CD14-positive monocyte (primary cell): ENCODE measurements around the gene DKKL1. TPM values are rescaled to one million over a fixed set of nuclear protein-coding genes. Genes with fewer than 3 reads are reported as not detected.

Experiments used
- DNase-seq, 3 donors: peaks; one replicate each; pipeline ENCODE4 v3.0.0-alpha.2; 2011 to 2022
- H2AFZ ChIP-seq: 2 replicates; pipeline ENCODE4 v1.6.0; 2012; ENCODE audit warnings: mild to moderate bottlenecking, low read depth, low read length, inconsistent platforms; ENCODE audit not compliant: insufficient read depth, poor library complexity, severe bottlenecking
- H3K27ac ChIP-seq, 2 donors: 1 replicate in 1 of 2; 2 replicates in 1 of 2; pipeline ENCODE4 v1.5.1; 2012 to 2013; ENCODE audit warnings: low read length in 2 of 2, control low read depth in 1 of 2, inconsistent platforms in 1 of 2, low read depth in 1 of 2, mild to moderate bottlenecking in 1 of 2
- H3K27me3 ChIP-seq, 2 donors: one replicate each; pipeline versions ENCODE4 v1.6.0 to v1.6.1; 2011 to 2013; ENCODE audit warnings: low read length in 2 of 2; ENCODE audit not compliant: control insufficient read depth in 2 of 2, insufficient read depth in 2 of 2
- H3K36me3 ChIP-seq, 2 donors: replicated peaks in 1 of 2; 1 replicate in 1 of 2; 2 replicates in 1 of 2; pipeline versions ENCODE4 v1.5.1 to v1.6.1; 2012 to 2013; ENCODE audit warnings: low read length in 2 of 2, control low read depth in 1 of 2, inconsistent platforms in 1 of 2, mild to moderate bottlenecking in 1 of 2; ENCODE audit not compliant: insufficient read depth in 2 of 2, control insufficient read depth in 1 of 2
- H3K4me1 ChIP-seq, 2 donors: 1 replicate in 1 of 2; 2 replicates in 1 of 2; pipeline versions ENCODE4 v1.5.1 to v1.6.1; 2012 to 2013; ENCODE audit warnings: low read length in 2 of 2, control low read depth in 1 of 2, inconsistent platforms in 1 of 2, mild to moderate bottlenecking in 1 of 2, moderate library complexity in 1 of 2; ENCODE audit not compliant: insufficient read depth in 2 of 2, control insufficient read depth in 1 of 2
- H3K4me2 ChIP-seq: replicated peaks from 2 replicates; pipeline ENCODE3; 2012; ENCODE audit warnings: low read length, moderate library complexity, mild to moderate bottlenecking; ENCODE audit not compliant: poor library complexity, severe bottlenecking; ENCODE audit errors: extremely low read depth
- H3K4me3 ChIP-seq, 3 experiments: fragments of 200-600 bp in 1 of 3; sonication (generic) in 1 of 3; replicated peaks in 1 of 3; 1 replicate in 2 of 3; 2 replicates in 1 of 3; pipeline ENCODE4 v1.5.1; 2011 to 2013; ENCODE audit warnings: low read length in 3 of 3, mild to moderate bottlenecking in 3 of 3, control low read depth in 2 of 3, low read depth in 2 of 3, inconsistent platforms in 1 of 3, moderate library complexity in 1 of 3
- H3K79me2 ChIP-seq: 2 replicates; pipeline ENCODE4 v1.6.0; 2012; ENCODE audit warnings: mild to moderate bottlenecking, control low read depth, inconsistent platforms, low read length, moderate library complexity; ENCODE audit not compliant: insufficient read depth
- H3K9ac ChIP-seq: 2 replicates; pipeline ENCODE4 v1.6.0; 2017; ENCODE audit warnings: low read length, mild to moderate bottlenecking; ENCODE audit not compliant: insufficient read depth, poor library complexity, severe bottlenecking
- H3K9me3 ChIP-seq, 2 donors: replicated peaks in 1 of 2; 1 replicate in 1 of 2; 2 replicates in 1 of 2; pipeline versions ENCODE4 v1.5.1 to v1.6.1; 2012 to 2013; ENCODE audit warnings: low read length in 2 of 2, control low read depth in 1 of 2; ENCODE audit not compliant: control insufficient read depth in 1 of 2, insufficient read depth in 1 of 2
- H4K20me1 ChIP-seq: 2 replicates; pipeline ENCODE4 v1.6.0; 2012; ENCODE audit warnings: mild to moderate bottlenecking, low read length, control low read depth, moderate library complexity; ENCODE audit not compliant: insufficient read depth
- H3K27ac Mint-ChIP-seq, 7 donors: one replicate each; pipeline ENCODE4 v1.8.0; 2020; ENCODE audit warnings: mild to moderate bottlenecking in 7 of 7, mixed read lengths in 7 of 7, moderate library complexity in 6 of 7, inconsistent platforms in 2 of 7
- H3K27me3 Mint-ChIP-seq, 3 donors: one replicate each; pipeline ENCODE4 v1.8.0; 2021 to 2022; ENCODE audit warnings: low read depth in 3 of 3, mild to moderate bottlenecking in 3 of 3, mixed read lengths in 3 of 3, moderate library complexity in 3 of 3, inconsistent platforms in 1 of 3
- H3K36me3 Mint-ChIP-seq, 2 donors: one replicate each; pipeline ENCODE4 v1.8.0; 2020; ENCODE audit warnings: mixed read lengths in 2 of 2, inconsistent platforms in 1 of 2, mild to moderate bottlenecking in 1 of 2
- H3K4me1 Mint-ChIP-seq: one replicate; pipeline ENCODE4 v1.8.0; 2020; ENCODE audit warnings: mild to moderate bottlenecking, mixed read lengths
- H3K4me3 Mint-ChIP-seq, 2 donors: one replicate each; pipeline ENCODE4 v1.8.0; 2020; ENCODE audit warnings: mild to moderate bottlenecking in 2 of 2, mixed read lengths in 2 of 2, moderate library complexity in 1 of 2
- H3K9me3 Mint-ChIP-seq, 7 donors: one replicate each; pipeline ENCODE4 v1.8.0; 2020 to 2022; ENCODE audit warnings: mixed read lengths in 7 of 7, mild to moderate bottlenecking in 6 of 7, moderate library complexity in 6 of 7, inconsistent platforms in 2 of 7
- CTCF ChIP-seq: fragments of 200-600 bp; IDR thresholded peaks from one replicate; pipeline ENCODE4 v1.8.0; 2022; ENCODE audit warnings: antibody characterized with exemption, mild to moderate bottlenecking
- whole genome bisulfite sequencing: methylation state at CpG from one replicate; pipeline ENCODE4 v1.1.5; 2013; ENCODE audit warnings: missing lambda C conversion rate; ENCODE audit not compliant: insufficient coverage; 5-methylcytosine and 5-hydroxymethylcytosine counted together
- intact Hi-C, 2 donors: fragments of 100-400 bp; cut with micrococcal nuclease; formaldehyde crosslinking; loops; one replicate each; pipeline versions ENCODE4 v1.15.0 to v1.15.1; 2023
- polyA plus RNA-seq, 3 donors: library from polyadenylated mRNA; depleted of rRNA in 1 of 3; unstranded in 2 of 3; stranded (reverse) in 1 of 3; fragments of 300-500 nt in 2 of 3; fragments of >200 nt in 1 of 3; fragmentation: Illumina TruSeq in 2 of 3; gene quantifications; 1 replicate in 2 of 3; 2 replicates in 1 of 3; pipeline ENCODE4 v1.2.3, GENCODE V29; 2012 to 2021

DKKL1 gene
- polyA plus RNA-seq, 3 donors, result not detected

GRCh38 chr19:49415102-49415809, 51.6 kb downstream of the DKKL1 start:
- intact Hi-C loops, result no loop called here
- Mint-ChIP-seq H3K4me3 (no peak overlapping the region), H3K27ac (no peak overlapping the region), H3K36me3 (peaks cover 0 to 2% of the 10 kb centered on the region in 2 donors), H3K27me3 (peaks cover 20 to 27% (median 25%) of the 10 kb centered on the region in 3 donors), H3K9me3 (peaks cover 0 to 2% (median 0%) of the 10 kb centered on the region in 7 donors), H3K4me1 (peaks cover 17% of the 10 kb centered on the region)
- Histone ChIP-seq H3K9ac (no peak overlapping the region), H3K4me1 (peaks cover 0 to under 1% of the 10 kb centered on the region in 2 donors), H3K36me3 (no peaks in the 10 kb centered on the region), H3K4me3 (no peak overlapping the region), H2AFZ (no peak overlapping the region), H3K27ac (no peak overlapping the region), H3K4me2 (no peak overlapping the region), H4K20me1 (no peaks in the 10 kb centered on the region), H3K79me2 (no peaks in the 10 kb centered on the region), H3K27me3 (peaks cover 6 to 12% of the 10 kb centered on the region in 2 donors), H3K9me3 (no peaks in the 10 kb centered on the region)
- DNase-seq, result no peak
- no peak for TF ChIP-seq CTCF
- 34% methylated on average over 11 of the region's 15 CpGs for WGBS

GRCh38 chr19:49415810-49416200, 52.1 kb downstream of the DKKL1 start:
- no peak overlapping the region for H2AFZ ChIP-seq
- no peak overlapping the region for H3K4me2 ChIP-seq
- no peaks in the 10 kb centered on the region for H4K20me1 ChIP-seq
- Mint-ChIP-seq H3K27me3 (peaks cover 26 to 32% (median 30%) of the 10 kb centered on the region in 3 donors), H3K36me3 (peaks cover 0 to 2% of the 10 kb centered on the region in 2 donors), H3K9me3 (peaks cover 0 to 3% (median under 1%) of the 10 kb centered on the region in 7 donors), H3K4me3 (no peak overlapping the region), H3K4me1 (peaks cover 17% of the 10 kb centered on the region), H3K27ac (peak overlapping the region in 1 of 7 donors; percentile 25)
- DNase-seq, result no peak
- no peaks in the 10 kb centered on the region for H3K79me2 ChIP-seq
- TF ChIP-seq CTCF, result no peak
- H3K9me3 ChIP-seq, result peaks cover 0 to 4% of the 10 kb centered on the region in 2 donors
- WGBS, result no CpG with 5 or more reads among the region's 2 CpGs
- H3K27me3 ChIP-seq, result peaks cover 12 to 17% of the 10 kb centered on the region in 2 donors
- H3K4me3 ChIP-seq, result no peak overlapping the region
- no peaks in the 10 kb centered on the region for H3K36me3 ChIP-seq
- intact Hi-C loops, result no loop called here
- H3K9ac ChIP-seq, result no peak overlapping the region
- no peak overlapping the region for H3K27ac ChIP-seq
- no peaks in the 10 kb centered on the region for H3K4me1 ChIP-seq
